HS-5 (cell line): Measurements from ENCODE around the gene UBE3D.
A peak's percentile ranks its signal among the peaks of the same experiment; 100 is the strongest.

Source experiments
- DNase-seq: peaks from one replicate; pipeline ENCODE4 v3.0.0-alpha.2; 2012; ENCODE audit warnings: low read depth

The UBE3D gene

GRCh38 chr6:83065511-83066192, at the start of gene UBE3D:
TSS of gene UBE3D (minus strand) at chr6:83065841. CDS start at chr6:83065718, 123 bp downstream.
- no peak for DNase-seq

- no peak for DNase-seq
Observed at GRCh38 chr6:83114164-83114563, 48.5 kb upstream of the UBE3D start.

- no peak for DNase-seq
Observed at GRCh38 chr6:83113258-83113657, 47.6 kb upstream of the UBE3D start.

- DNase-seq: no peak
Observed at GRCh38 chr6:83108378-83108777, 42.7 kb upstream of the UBE3D start.

GRCh38 chr6:83098589-83098988, 32.9 kb upstream of the UBE3D start:
- DNase-seq: no peak

GRCh38 chr6:83097675-83098074, 32.0 kb upstream of the UBE3D start:
- DNase-seq: no peak

GRCh38 chr6:83097204-83097603, 31.6 kb upstream of the UBE3D start:
- no peak for DNase-seq

GRCh38 chr6:83096791-83097190, 31.1 kb upstream of the UBE3D start:
- DNase-seq: no peak

GRCh38 chr6:83092756-83093399, 27.2 kb upstream of the UBE3D start:
- no peak for DNase-seq

- DNase-seq: no peak
Observed at GRCh38 chr6:83086751-83087150, 21.1 kb upstream of the UBE3D start.

- no peak for DNase-seq
Observed at GRCh38 chr6:83083476-83083875, 17.8 kb upstream of the UBE3D start.

- DNase-seq: no peak
Observed at GRCh38 chr6:83073615-83074014, 8.0 kb upstream of the UBE3D start.

GRCh38 chr6:83072726-83073125, 7.1 kb upstream of the UBE3D start:
- DNase-seq: no peak

GRCh38 chr6:83071707-83072106, 6.1 kb upstream of the UBE3D start:
- DNase-seq: no peak

- no peak for DNase-seq
Observed at GRCh38 chr6:83071023-83071422, 5.4 kb upstream of the UBE3D start.

GRCh38 chr6:83069633-83070032, 4.0 kb upstream of the UBE3D start:
- DNase-seq: no peak

GRCh38 chr6:83068616-83069015, 3.0 kb upstream of the UBE3D start:
- DNase-seq: no peak

- peak; percentile 72 for DNase-seq
Observed at GRCh38 chr6:83067448-83068439, 2.1 kb upstream of the UBE3D start, which contains the start of gene DOP1A. TSS of gene DOP1A (plus strand) at chr6:83067671. CDS start at chr6:83096978, 29,307 bp downstream.

- no peak for DNase-seq
Observed at GRCh38 chr6:83062225-83062624, 3.4 kb downstream of the UBE3D start.

- DNase-seq: no peak
Observed at GRCh38 chr6:83061190-83061589, 4.5 kb downstream of the UBE3D start.

GRCh38 chr6:83057705-83058321, 7.8 kb downstream of the UBE3D start:
- DNase-seq: no peak

GRCh38 chr6:83055366-83055964, 10.2 kb downstream of the UBE3D start:
- no peak for DNase-seq
